ENCODE data around the gene FCMR.

The FCMR gene

GRCh38 chr1:206921772-206922265 is at the start of gene FCMR:
Gene FCMR (minus strand): TSS chr1:206921941. CDS start chr1:206921854, 87 bp downstream.
- H3K4me3 ChIP-seq (replicated peaks in 1 of 2; ENCODE audit: low read depth in 2 of 2, low read length in 2 of 2): no peak within 1 kb of the TSS
- peak in 1 of 2 donors; percentile 54 for DNase-seq (ENCODE audit: low read depth in 2 of 2)
- TF ChIP-seq CTCF (IDR thresholded peaks at IDR 0.05; ENCODE audit: low read depth, low read length): no peak

DNA sequence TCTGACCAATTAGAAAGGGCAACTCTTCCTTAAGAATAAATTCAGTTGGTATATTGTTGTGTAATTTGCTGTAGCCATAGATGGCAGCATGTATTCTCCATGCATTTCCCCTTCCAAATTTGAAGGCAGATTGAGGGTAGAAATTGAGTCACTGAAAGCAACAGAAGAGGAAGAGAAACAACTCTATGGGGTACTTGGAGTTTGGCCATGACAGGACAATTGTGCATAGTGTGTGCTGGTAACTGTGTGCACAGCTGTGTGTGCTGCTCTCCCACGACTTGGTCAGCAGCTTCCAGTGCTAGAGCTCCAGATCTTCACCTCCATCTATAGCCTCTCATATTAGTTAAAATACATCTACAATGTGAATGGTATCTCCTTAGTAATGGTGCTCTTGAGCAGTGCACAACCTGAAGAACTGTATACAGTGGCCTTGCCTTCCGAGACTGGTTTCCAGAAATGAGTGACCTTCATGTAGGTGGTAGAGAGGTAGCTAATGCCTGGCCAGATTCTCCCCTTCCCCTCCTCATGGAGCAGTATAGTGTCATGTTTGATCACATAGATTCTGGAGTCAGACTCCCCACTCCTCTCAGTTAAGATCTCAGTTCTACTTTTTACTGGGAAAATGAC is 49.4 kb upstream of the FCMR start:
- DNase-seq (ENCODE audit: low read depth in 2 of 2): no peak
- TF ChIP-seq CTCF (IDR thresholded peaks at IDR 0.05; ENCODE audit: low read depth, low read length): no peak

GRCh38 chr1:206970446-206970845 is 48.7 kb upstream of the FCMR start, which contains the start of gene FCAMR:
Gene FCAMR (minus strand): TSS chr1:206970460. CDS start chr1:206970125, 335 bp downstream.
- no peak for TF ChIP-seq CTCF (IDR thresholded peaks at IDR 0.05; ENCODE audit: low read depth, low read length)
- no peak for DNase-seq (ENCODE audit: low read depth in 2 of 2)
- H3K4me3 ChIP-seq (replicated peaks in 1 of 2; ENCODE audit: low read depth in 2 of 2, low read length in 2 of 2): no peak within 1 kb of the TSS

More for the DNA sequence above, 49.4 kb upstream of the FCMR start:
- no peak overlapping the region for H3K4me3 ChIP-seq (replicated peaks in 1 of 2; ENCODE audit: low read depth in 2 of 2, low read length in 2 of 2)

DNA sequence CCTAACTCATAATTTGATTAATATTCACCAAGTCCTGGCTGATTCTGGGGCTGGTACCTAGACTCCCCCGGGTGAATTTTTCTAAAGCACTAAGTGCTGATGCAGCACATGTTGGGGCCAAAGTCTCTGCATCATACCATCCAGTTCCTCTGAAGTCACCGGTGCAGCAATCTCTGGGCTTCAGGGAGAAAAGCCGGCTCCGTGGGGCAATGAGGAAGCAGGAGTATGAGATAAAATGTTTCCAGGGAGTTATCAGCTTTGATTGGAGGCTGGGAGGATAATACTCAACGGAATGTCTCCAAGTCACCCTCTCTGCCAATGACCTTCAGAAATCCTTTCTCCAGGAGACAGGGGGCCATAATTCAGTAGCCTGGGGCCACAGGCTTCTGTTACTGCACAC is 47.3 kb upstream of the FCMR start:
- DNase-seq (ENCODE audit: low read depth in 2 of 2): no peak
- H3K4me3 ChIP-seq (replicated peaks in 1 of 2; ENCODE audit: low read depth in 2 of 2, low read length in 2 of 2): no peak overlapping the region
- no peak for TF ChIP-seq CTCF (IDR thresholded peaks at IDR 0.05; ENCODE audit: low read depth, low read length)

DNA sequence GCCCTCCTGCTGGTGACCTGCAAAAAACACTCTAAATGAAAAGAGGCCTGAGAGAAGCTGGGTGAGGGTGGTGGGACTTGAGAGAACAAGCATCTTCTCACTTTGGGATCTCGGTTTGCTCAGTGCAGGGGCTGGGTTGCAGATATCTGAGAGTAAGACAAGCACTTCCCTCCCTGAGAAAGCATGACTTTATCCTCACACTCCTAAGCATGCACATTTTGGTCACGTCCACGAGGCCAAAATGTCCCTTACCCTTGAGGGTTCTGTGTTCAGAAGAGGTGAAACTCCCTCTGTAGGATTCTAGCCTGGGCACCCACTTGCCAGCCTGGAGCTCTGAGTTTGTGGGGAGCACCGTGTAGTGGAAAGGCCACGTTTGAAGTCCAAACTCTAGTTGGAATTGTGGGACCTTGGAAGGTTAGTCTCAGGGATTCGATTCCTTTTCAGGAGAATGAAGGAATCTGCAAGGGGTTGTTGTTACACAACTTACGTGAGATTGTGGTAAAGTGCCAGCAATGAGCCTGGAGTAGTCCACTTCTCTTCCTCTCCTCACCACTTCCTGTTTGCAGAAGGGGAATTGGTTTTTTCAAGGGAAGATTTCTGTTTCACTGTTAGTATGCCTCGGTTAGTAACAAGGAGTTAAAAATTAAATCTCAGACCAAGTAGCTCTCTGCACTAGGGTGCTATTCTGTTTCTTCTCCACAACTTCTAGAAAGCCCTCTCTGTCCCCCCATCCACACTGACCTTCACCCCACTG is 45.5 kb upstream of the FCMR start:
- no peak overlapping the region for H3K4me3 ChIP-seq (replicated peaks in 1 of 2; ENCODE audit: low read depth in 2 of 2, low read length in 2 of 2)
- no peak for TF ChIP-seq CTCF (IDR thresholded peaks at IDR 0.05; ENCODE audit: low read depth, low read length)
- DNase-seq (ENCODE audit: low read depth in 2 of 2): peak; percentile 35 to 55

- DNase-seq (ENCODE audit: low read depth in 2 of 2): no peak
- H3K4me3 ChIP-seq (replicated peaks in 1 of 2; ENCODE audit: low read depth in 2 of 2, low read length in 2 of 2): no peak overlapping the region
- TF ChIP-seq CTCF (IDR thresholded peaks at IDR 0.05; ENCODE audit: low read depth, low read length): no peak
Measured at GRCh38 chr1:206965781-206966180, 44.0 kb upstream of the FCMR start.
